Measurements from ENCODE around the gene WIPF3. TPM values are rescaled to one million over a fixed set of nuclear protein-coding genes. Genes with fewer than 3 reads are reported as not detected.

The WIPF3 gene
- total and polyA plus RNA-seq, 2 of the 4 experiments (the other 2 are of a cell fraction), result not detected

DNA sequence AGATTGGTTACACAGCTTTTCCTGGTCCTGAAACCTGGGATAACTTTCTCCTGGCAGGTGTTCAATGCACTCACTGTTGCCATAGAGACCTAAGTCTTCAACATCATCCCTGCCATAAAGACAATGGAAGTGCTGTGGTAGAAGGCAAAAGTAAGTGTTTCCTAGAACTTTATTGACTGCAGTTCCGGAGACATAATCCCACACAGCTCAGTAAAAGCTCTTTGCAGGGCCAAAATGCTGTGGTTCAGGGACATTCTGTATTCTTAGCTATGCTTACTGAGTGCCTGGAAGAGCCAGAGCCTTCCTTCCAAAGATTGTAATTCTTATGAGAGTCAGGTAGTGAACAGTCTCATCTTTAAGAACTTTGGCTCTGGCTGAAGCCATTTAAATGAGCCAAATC is 5.3 kb downstream of the WIPF3 start:
- no peak overlapping the region for H2AFZ ChIP-seq (replicated peaks; ENCODE audit: low read length, poor library complexity)
- no peak overlapping the region for H3K27ac ChIP-seq (ENCODE audit: insufficient read depth, low read length)
- TF ChIP-seq CHD1 (IDR thresholded peaks at IDR 0.05; ENCODE audit: low read depth, low read length) (no peak), CTCF (conservative IDR thresholded peaks at IDR 0.05; ENCODE audit: low read depth, low read length) (no peak), POLR2A (IDR thresholded peaks at IDR 0.05; ENCODE audit: low read depth, low read length) (no peak), BHLHE40 (IDR thresholded peaks at IDR 0.05; ENCODE audit: low read depth, low read length) (no peak), SMC3 (IDR thresholded peaks at IDR 0.05; ENCODE audit: low read depth, low read length) (no peak), RFX5 (IDR thresholded peaks at IDR 0.05; ENCODE audit: low read depth, low read length) (no peak), MAFK (IDR thresholded peaks at IDR 0.05; ENCODE audit: low read depth, low read length) (no peak), RCOR1 (IDR thresholded peaks at IDR 0.05; ENCODE audit: insufficient replicate concordance, low read length) (no peak), FOS (IDR thresholded peaks at IDR 0.05; ENCODE audit: low read depth, low read length) (no peak), MXI1 (IDR thresholded peaks at IDR 0.05; ENCODE audit: borderline replicate concordance, low read depth, low read length) (no peak), USF2 (IDR thresholded peaks at IDR 0.05; ENCODE audit: low read depth, low read length) (no peak), CEBPB (IDR thresholded peaks at IDR 0.05; ENCODE audit: low read depth, low read length) (no peak), ELK1 (IDR thresholded peaks at IDR 0.05; ENCODE audit: borderline replicate concordance, low read depth, low read length) (no peak), RAD21 (IDR thresholded peaks at IDR 0.05; ENCODE audit: low read length) (no peak), MAZ (IDR thresholded peaks at IDR 0.05; ENCODE audit: borderline replicate concordance, low read depth, low read length) (no peak), NFE2L2 (IDR thresholded peaks at IDR 0.05; ENCODE audit: low read depth, low read length) (no peak)
- no peak overlapping the region for H2BK120ac ChIP-seq (ENCODE audit: low read depth, low read length)
- no peak overlapping the region for H3K4ac ChIP-seq (ENCODE audit: low read depth, low read length)
- BruUV-seq (replicated peaks), result no TSS peak
- intact Hi-C loops (cut with micrococcal nuclease), result no loop called here
- no peak overlapping the region for H3K9ac ChIP-seq (ENCODE audit: low read depth, low read length)
- H3K14ac ChIP-seq (replicated peaks; ENCODE audit: low read depth, low read length), result no peak overlapping the region
- DNase-seq (no peak), ATAC-seq (ENCODE audit: low read depth) (no peak)
- dilution Hi-C loops (cut with HindIII; ENCODE audit: low sequenced_read_pairs, unreplicated experiment), result no loop called here
- no CpG with 5 or more reads among the region's 1 CpG for WGBS, 2 experiments (ENCODE audit: extremely low coverage in 2 of 2, insufficient read length in 1 of 2)
- no peak overlapping the region for H3K4me2 ChIP-seq (ENCODE audit: low read depth, low read length)
- H3K18ac ChIP-seq (ENCODE audit: low read depth, low read length), result no peak overlapping the region
- H2AK9ac ChIP-seq (replicated peaks; ENCODE audit: low read depth, low read length, poor library complexity), result no peak overlapping the region
- in situ Hi-C loops (cut with MboI; ENCODE audit: low sequenced_read_pairs), result no loop called here
- no peak overlapping the region for H2BK20ac ChIP-seq (ENCODE audit: low read depth, low read length)
- no peak overlapping the region for H3K4me3 ChIP-seq (ENCODE audit: insufficient read depth, low read depth, low read length)
- H3K9me3 ChIP-seq (ENCODE audit: control insufficient read depth, insufficient read depth, low read length), result no peaks in the 10 kb centered on the region; the same call in 1 of the 2 replicates
- H4K91ac ChIP-seq (ENCODE audit: insufficient read depth, low read depth, low read length), result no peak overlapping the region
- no peak overlapping the region for H4K8ac ChIP-seq (ENCODE audit: low read depth in 2 of 2, low read length in 2 of 2)
- H2BK5ac ChIP-seq (ENCODE audit: low read depth, low read length, poor library complexity, severe bottlenecking), result no peak overlapping the region
- no peaks in the 10 kb centered on the region for H3K9me1 ChIP-seq (ENCODE audit: insufficient read depth, low read length)
- H3K36me3 ChIP-seq (ENCODE audit: control insufficient read depth, insufficient read depth, low read length), result no peaks in the 10 kb centered on the region
- ChIA-PET POLR2A (ENCODE audit: unreplicated experiment) (no interaction called here), CTCF (interaction anchor here (1.1 kb wide), 1 partner anchor 9 kb away, joined by 3 read pairs; no protein-coding TSS in a partner anchor)
- no peak overlapping the region for H3K56ac ChIP-seq (ENCODE audit: extremely low read depth, insufficient read depth, low read length)
- H3K4me1 ChIP-seq (ENCODE audit: control insufficient read depth, insufficient read depth, low read length), result no peaks in the 10 kb centered on the region
- no peaks in the 10 kb centered on the region for H3K79me1 ChIP-seq (ENCODE audit: low read depth in 1 of 2, low read length in 2 of 2)
- H3K27me3 ChIP-seq (ENCODE audit: control insufficient read depth, insufficient read depth, low read length), result peaks cover 35% of the 10 kb centered on the region
- H4K20me1 ChIP-seq (ENCODE audit: insufficient read depth, low read length), result no peaks in the 10 kb centered on the region
- no peak overlapping the region for H3K23ac ChIP-seq (ENCODE audit: low read depth, low read length)
- H4K5ac ChIP-seq (ENCODE audit: low read depth, low read length), result no peak overlapping the region
- no peak overlapping the region for H2AK5ac ChIP-seq (ENCODE audit: low read depth, low read length)
- no peak overlapping the region for H2BK15ac ChIP-seq (ENCODE audit: low read depth, low read length)

Measured in IMR-90 (cell line).